Measurements from ENCODE around the gene ODAD4. TPM values are rescaled to one million over a fixed set of nuclear protein-coding genes. Genes with fewer than 3 reads are reported as not detected.

Gene ODAD4
- total and polyA plus RNA-seq, 5 donors from 2014 or later, result 0.14 to 0.28 (median 0.15) TPM; not detected in 2

DNA sequence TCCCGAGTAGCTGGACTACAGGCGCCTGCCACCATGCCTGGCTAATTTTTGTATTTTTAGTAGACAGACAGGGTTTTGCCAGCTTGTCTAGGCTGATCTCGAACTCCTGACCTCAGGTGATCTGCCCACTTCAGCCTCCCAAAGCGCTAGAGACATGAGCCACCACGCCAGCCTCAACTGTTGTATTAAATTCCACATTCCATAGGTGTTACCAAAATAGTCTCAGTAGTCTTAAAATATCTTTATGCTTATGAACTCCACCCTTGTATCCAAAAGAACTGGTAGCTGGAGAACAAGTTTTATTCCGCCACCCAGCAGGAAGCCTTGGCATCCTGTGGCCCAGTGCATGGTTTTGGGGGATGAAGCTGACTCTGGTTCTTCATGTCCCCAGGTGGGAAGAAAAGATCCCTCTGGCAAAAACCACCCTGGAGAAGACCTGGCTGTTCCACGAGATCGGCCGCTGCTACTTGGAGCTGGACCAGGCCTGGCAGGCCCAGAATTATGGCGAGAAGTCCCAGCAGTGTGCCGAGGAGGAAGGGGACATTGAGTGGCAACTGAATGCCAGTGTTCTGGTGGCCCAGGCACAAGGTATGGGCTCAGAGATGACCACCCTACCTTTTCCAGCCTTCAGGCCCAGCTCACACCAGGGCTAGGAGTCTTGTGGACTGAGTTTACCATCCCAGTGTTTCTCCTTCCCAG is 18.5 kb downstream of the ODAD4 start:
- peaks cover 0 to 1% (median 0%) of the 10 kb centered on the region in 7 donors for H3K9me3 Mint-ChIP-seq
- Histone ChIP-seq H3K4me1 (ENCODE audit: control insufficient read depth, insufficient read depth, low read length, poor library complexity, severe bottlenecking) (no peaks in the 10 kb centered on the region), H3K36me3 (ENCODE audit: control insufficient read depth, insufficient read depth, low read length) (no peaks in the 10 kb centered on the region), H3K27ac (ENCODE audit: insufficient read depth, low read length, poor library complexity, severe bottlenecking) (no peak overlapping the region), H3K27me3 (ENCODE audit: control insufficient read depth, insufficient read depth, low read length) (no peaks in the 10 kb centered on the region), H3K9me3 (ENCODE audit: control insufficient read depth in 2 of 2, low read length in 2 of 2) (no peaks in the 10 kb centered on the region), H3K4me3 (ENCODE audit: low read depth, low read length) (no peak overlapping the region)
- H3K4me1 Mint-ChIP-seq, result no peaks in the 10 kb centered on the region
- DNase-seq (no peak), ATAC-seq (ENCODE audit: low read depth in 2 of 2) (no peak)
- H3K36me3 Mint-ChIP-seq, result no peaks in the 10 kb centered on the region
- no peaks in the 10 kb centered on the region for H3K27me3 Mint-ChIP-seq
- no peak overlapping the region for H3K27ac Mint-ChIP-seq
- no peak overlapping the region for H3K4me3 Mint-ChIP-seq

DNA sequence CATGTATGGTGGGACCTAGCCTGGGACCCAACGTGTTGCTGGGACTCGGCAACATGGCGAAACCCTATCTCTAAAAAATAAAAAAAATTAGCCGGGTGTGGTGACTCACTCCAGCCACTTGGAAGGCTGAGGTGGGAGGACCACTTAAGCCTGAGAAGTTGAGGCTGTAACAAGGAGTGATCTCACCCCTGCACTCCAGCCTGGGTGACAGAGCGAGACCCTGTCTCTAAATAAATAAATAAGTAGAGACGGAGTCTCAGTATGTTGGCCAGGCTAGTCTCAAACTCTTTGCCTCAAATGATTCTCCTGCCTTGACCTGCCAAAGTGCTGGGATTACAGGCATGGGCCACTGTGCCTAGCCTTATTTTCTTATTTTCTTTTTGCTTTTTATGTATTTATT is 26.1 kb downstream of the ODAD4 start:
- peaks cover 9% of the 10 kb centered on the region for H3K27me3 Mint-ChIP-seq
- H3K9me3 Mint-ChIP-seq, result no peaks in the 10 kb centered on the region
- Histone ChIP-seq H3K9me3 (ENCODE audit: control insufficient read depth in 2 of 2, low read length in 2 of 2) (no peaks in the 10 kb centered on the region), H3K27me3 (ENCODE audit: control insufficient read depth, insufficient read depth, low read length) (no peaks in the 10 kb centered on the region), H3K27ac (ENCODE audit: insufficient read depth, low read length, poor library complexity, severe bottlenecking) (no peak overlapping the region), H3K36me3 (ENCODE audit: control insufficient read depth, insufficient read depth, low read length) (no peaks in the 10 kb centered on the region), H3K4me3 (ENCODE audit: low read depth, low read length) (no peak overlapping the region), H3K4me1 (ENCODE audit: control insufficient read depth, insufficient read depth, low read length, poor library complexity, severe bottlenecking) (no peaks in the 10 kb centered on the region)
- DNase-seq (no peak), ATAC-seq (ENCODE audit: low read depth in 2 of 2) (no peak)
- H3K4me1 Mint-ChIP-seq, result peaks cover 0 to 4% (median 0%) of the 10 kb centered on the region in 4 donors
- no peak overlapping the region for H3K4me3 Mint-ChIP-seq
- no peak overlapping the region for H3K27ac Mint-ChIP-seq
- H3K36me3 Mint-ChIP-seq, result no peaks in the 10 kb centered on the region

DNA sequence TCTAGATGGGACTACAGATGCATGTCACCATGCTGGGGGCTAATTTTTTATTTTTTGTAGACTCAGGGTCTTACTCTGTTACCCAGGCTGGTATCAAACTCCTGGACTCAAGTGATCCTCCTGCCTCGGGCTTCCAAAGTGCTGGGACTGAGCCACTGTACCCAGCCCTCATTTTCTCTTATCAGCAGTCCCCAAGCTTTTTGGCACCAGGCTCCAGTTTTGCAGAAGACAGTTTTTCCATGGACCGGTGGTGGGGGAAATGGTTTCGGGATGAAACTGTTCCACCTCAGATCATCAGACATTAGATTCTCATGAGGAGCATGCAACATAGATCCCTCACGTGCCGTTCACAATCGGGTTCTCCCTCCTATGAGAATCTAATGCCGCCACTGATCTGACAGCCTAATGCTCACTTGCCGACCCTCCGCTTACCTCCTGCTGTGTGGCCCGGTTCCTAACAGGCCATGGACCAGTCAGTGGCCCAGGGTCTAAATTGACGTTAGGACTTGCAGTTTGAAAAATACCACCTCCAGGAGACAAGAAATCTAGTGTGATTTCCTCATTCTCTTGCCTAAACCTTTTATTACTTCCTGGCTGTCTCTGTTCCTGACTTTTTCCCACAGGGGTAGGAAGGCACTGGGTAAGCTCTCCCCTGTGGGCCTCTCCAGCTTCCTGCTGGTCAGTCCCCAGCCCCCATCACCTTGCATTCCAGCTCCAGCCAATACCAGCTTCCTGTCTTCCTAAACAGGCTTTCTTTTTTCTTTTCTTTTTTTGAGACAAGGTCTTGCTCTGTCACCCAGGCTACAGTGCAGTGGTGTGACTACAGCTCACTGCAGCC is 26.8 kb downstream of the ODAD4 start:
- H3K27ac ChIP-seq (ENCODE audit: insufficient read depth, low read length, poor library complexity, severe bottlenecking), result no peak overlapping the region
- no peaks in the 10 kb centered on the region for H3K27me3 ChIP-seq (ENCODE audit: control insufficient read depth, insufficient read depth, low read length)
- no peaks in the 10 kb centered on the region for H3K4me1 ChIP-seq (ENCODE audit: control insufficient read depth, insufficient read depth, low read length, poor library complexity, severe bottlenecking)
- peaks cover 9% of the 10 kb centered on the region for H3K27me3 Mint-ChIP-seq
- H3K4me3 ChIP-seq (ENCODE audit: low read depth, low read length), result no peak overlapping the region
- DNase-seq (no peak), ATAC-seq (ENCODE audit: low read depth in 2 of 2) (no peak)
- H3K9me3 Mint-ChIP-seq, result no peaks in the 10 kb centered on the region
- H3K4me3 Mint-ChIP-seq, result no peak overlapping the region
- peaks cover 0 to 4% (median 0%) of the 10 kb centered on the region in 4 donors for H3K4me1 Mint-ChIP-seq
- H3K27ac Mint-ChIP-seq, result no peak overlapping the region
- H3K36me3 ChIP-seq (ENCODE audit: control insufficient read depth, insufficient read depth, low read length), result no peaks in the 10 kb centered on the region
- H3K9me3 ChIP-seq (ENCODE audit: control insufficient read depth in 2 of 2, low read length in 2 of 2), result no peaks in the 10 kb centered on the region
- H3K36me3 Mint-ChIP-seq, result no peaks in the 10 kb centered on the region

DNA sequence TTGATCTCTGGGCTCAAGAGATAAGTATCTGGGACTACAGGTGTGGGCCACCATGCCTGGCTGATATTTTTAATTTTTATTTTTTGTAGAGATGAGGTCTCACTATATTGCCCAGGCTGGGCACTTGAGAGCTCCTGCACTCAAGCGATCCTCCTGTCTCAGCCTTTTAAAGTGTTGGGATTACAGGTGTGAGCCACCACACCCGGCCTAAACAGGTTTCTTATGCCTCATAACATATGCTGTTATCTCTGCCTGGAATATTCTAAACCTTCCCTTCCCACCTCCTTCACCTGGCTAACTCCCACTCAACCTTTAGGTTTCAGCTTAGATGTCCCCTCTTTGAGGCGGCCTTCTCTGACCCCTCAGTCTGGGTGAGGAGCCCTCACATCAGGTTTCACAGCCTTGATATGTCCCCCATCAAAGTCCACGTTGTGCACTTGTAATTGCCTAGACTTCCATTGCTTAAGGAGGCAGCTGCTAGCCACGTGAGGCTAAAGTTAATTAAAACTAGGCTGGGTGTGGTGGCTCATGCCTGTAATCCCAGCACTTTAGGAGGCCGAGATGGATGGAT is 27.5 kb downstream of the ODAD4 start:
- DNase-seq (no peak), ATAC-seq (ENCODE audit: low read depth in 2 of 2) (no peak)
- no peak overlapping the region for H3K27ac ChIP-seq (ENCODE audit: insufficient read depth, low read length, poor library complexity, severe bottlenecking)
- H3K4me1 Mint-ChIP-seq, result peaks cover 0 to 4% (median 2%) of the 10 kb centered on the region in 4 donors
- H3K9me3 ChIP-seq (ENCODE audit: control insufficient read depth in 2 of 2, low read length in 2 of 2), result no peaks in the 10 kb centered on the region
- H3K36me3 ChIP-seq (ENCODE audit: control insufficient read depth, insufficient read depth, low read length), result no peaks in the 10 kb centered on the region
- no peaks in the 10 kb centered on the region for H3K9me3 Mint-ChIP-seq
- H3K27me3 Mint-ChIP-seq, result peaks cover 12% of the 10 kb centered on the region
- H3K4me3 Mint-ChIP-seq, result no peak overlapping the region
- H3K4me3 ChIP-seq (ENCODE audit: low read depth, low read length), result no peak overlapping the region
- no peak overlapping the region for H3K27ac Mint-ChIP-seq
- H3K4me1 ChIP-seq (ENCODE audit: control insufficient read depth, insufficient read depth, low read length, poor library complexity, severe bottlenecking), result no peaks in the 10 kb centered on the region
- no peaks in the 10 kb centered on the region for H3K27me3 ChIP-seq (ENCODE audit: control insufficient read depth, insufficient read depth, low read length)
- no peaks in the 10 kb centered on the region for H3K36me3 Mint-ChIP-seq

DNA sequence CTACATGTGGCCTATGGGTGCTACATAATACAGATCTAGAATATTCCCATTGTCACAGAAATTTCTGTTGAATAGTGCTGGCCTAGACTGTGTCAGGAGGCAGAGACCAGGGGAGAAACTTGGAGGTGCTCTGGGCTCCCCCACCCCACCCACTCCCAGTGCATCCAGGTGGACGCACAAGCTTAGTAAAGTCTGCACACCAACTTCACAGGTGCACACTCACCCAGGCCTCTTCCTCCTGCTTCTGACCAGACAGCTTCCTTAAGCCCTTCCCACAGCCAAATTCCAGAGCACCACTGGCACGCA is 28.6 kb downstream of the ODAD4 start:
- H3K36me3 ChIP-seq (ENCODE audit: control insufficient read depth, insufficient read depth, low read length), result no peaks in the 10 kb centered on the region
- ATAC-seq (ENCODE audit: low read depth in 2 of 2) (no peak), DNase-seq (no peak)
- no peaks in the 10 kb centered on the region for H3K9me3 Mint-ChIP-seq
- H3K4me1 Mint-ChIP-seq, result peaks cover 0 to 4% (median 3%) of the 10 kb centered on the region in 4 donors
- no peak overlapping the region for H3K4me3 Mint-ChIP-seq
- no peaks in the 10 kb centered on the region for H3K36me3 Mint-ChIP-seq
- no peak overlapping the region for H3K4me3 ChIP-seq (ENCODE audit: low read depth, low read length)
- peaks cover 15% of the 10 kb centered on the region for H3K27me3 Mint-ChIP-seq
- no peak overlapping the region for H3K27ac ChIP-seq (ENCODE audit: insufficient read depth, low read length, poor library complexity, severe bottlenecking)
- no peaks in the 10 kb centered on the region for H3K4me1 ChIP-seq (ENCODE audit: control insufficient read depth, insufficient read depth, low read length, poor library complexity, severe bottlenecking)
- H3K9me3 ChIP-seq (ENCODE audit: control insufficient read depth in 2 of 2, low read length in 2 of 2), result no peaks in the 10 kb centered on the region
- no peak overlapping the region for H3K27ac Mint-ChIP-seq
- no peaks in the 10 kb centered on the region for H3K27me3 ChIP-seq (ENCODE audit: control insufficient read depth, insufficient read depth, low read length)

DNA sequence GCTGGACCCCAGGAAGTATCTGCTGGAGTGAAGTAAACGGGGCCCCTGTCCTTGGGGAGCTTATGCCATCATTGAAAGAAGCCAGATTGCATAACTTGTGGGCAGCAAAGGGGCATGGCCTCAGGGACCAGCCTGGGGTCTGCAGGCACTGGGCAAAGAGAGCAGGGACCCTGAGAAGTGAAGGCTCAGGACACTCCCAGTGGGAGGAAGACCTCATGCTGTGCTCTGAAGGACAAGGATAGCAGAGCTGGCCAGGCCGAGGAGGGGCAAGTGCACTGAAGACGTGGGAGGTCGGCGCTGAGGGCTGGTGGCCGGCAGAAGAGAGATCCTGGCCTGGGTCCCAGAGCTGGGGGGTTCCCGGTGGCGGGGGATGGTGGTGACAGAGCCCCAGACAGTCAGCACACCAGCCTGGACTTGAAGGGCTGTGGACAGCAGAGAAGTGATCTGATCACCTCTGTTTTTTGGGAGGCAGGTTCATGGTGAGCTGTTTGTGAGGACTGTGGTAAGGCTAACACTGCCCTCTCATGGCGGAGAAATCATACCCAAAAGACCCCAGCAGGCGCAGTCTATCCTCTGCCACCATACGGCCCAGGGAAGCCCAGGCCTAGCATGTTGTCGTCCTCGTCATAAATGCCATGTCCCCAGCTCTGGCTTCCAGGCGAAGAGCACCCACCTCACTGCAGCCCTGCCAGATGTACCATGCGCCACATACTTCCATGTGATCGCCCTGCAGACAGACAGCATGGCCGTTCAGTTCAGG is 29.1 kb downstream of the ODAD4 start:
- peaks cover 0 to 4% (median 3%) of the 10 kb centered on the region in 4 donors for H3K4me1 Mint-ChIP-seq
- ATAC-seq (ENCODE audit: low read depth in 2 of 2), result peak in 1 of 2 donors; percentile 12

DNA sequence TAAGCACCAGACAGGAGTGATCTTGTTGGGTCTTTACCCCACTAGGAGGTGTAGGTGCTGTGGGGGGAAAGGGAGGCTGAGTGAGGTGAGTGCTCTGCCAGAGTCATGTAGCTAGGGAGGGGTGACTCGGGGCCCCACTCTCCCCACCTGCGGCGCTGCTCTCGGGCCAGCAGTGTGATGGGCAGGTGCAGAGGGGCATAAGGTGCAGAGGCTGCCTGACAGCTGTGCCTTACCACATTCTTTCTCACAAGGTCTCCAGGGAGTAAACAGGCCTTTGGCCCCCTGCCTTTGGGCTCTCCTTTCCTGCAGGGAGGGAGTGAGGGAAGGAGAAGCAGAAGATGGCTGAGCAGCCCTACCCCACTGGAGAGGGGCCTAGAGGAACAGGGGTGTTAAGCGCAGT is 31.7 kb downstream of the ODAD4 start:
- H3K36me3 Mint-ChIP-seq, result no peaks in the 10 kb centered on the region
- no peak for DNase-seq

More for the DNA sequence above, 29.1 kb downstream of the ODAD4 start:
- H3K4me3 ChIP-seq (ENCODE audit: low read depth, low read length), result no peak overlapping the region
- H3K4me1 ChIP-seq (ENCODE audit: control insufficient read depth, insufficient read depth, low read length, poor library complexity, severe bottlenecking), result no peaks in the 10 kb centered on the region
- H3K27ac ChIP-seq (ENCODE audit: insufficient read depth, low read length, poor library complexity, severe bottlenecking), result no peak overlapping the region
- no peaks in the 10 kb centered on the region for H3K27me3 ChIP-seq (ENCODE audit: control insufficient read depth, insufficient read depth, low read length)
- Mint-ChIP-seq H3K36me3 (no peaks in the 10 kb centered on the region), H3K27ac (no peak overlapping the region), H3K4me3 (no peak overlapping the region), H3K27me3 (peaks cover 15% of the 10 kb centered on the region), H3K9me3 (no peaks in the 10 kb centered on the region)
- no peaks in the 10 kb centered on the region for H3K9me3 ChIP-seq (ENCODE audit: control insufficient read depth in 2 of 2, low read length in 2 of 2)
- DNase-seq, result peak in 1 of 3 donors; percentile 43
- H3K36me3 ChIP-seq (ENCODE audit: control insufficient read depth, insufficient read depth, low read length), result no peaks in the 10 kb centered on the region

More for the DNA sequence above, 31.7 kb downstream of the ODAD4 start:
- no peak overlapping the region for H3K27ac ChIP-seq (ENCODE audit: insufficient read depth, low read length, poor library complexity, severe bottlenecking)
- no peaks in the 10 kb centered on the region for H3K36me3 ChIP-seq (ENCODE audit: control insufficient read depth, insufficient read depth, low read length)
- no peaks in the 10 kb centered on the region for H3K9me3 ChIP-seq (ENCODE audit: control insufficient read depth in 2 of 2, low read length in 2 of 2)
- ATAC-seq (ENCODE audit: low read depth in 2 of 2), result no peak
- no peak overlapping the region for H3K4me3 Mint-ChIP-seq
- H3K27ac Mint-ChIP-seq, result peak overlapping the region in 1 of 3 donors; percentile 69
- peaks cover 5 to 18% (median 13%) of the 10 kb centered on the region in 4 donors for H3K4me1 Mint-ChIP-seq
- H3K4me3 ChIP-seq (ENCODE audit: low read depth, low read length), result no peak overlapping the region
- H3K27me3 Mint-ChIP-seq, result peaks cover 20% of the 10 kb centered on the region
- H3K27me3 ChIP-seq (ENCODE audit: control insufficient read depth, insufficient read depth, low read length), result no peaks in the 10 kb centered on the region
- no peaks in the 10 kb centered on the region for H3K9me3 Mint-ChIP-seq
- peaks cover 12% of the 10 kb centered on the region for H3K4me1 ChIP-seq (ENCODE audit: control insufficient read depth, insufficient read depth, low read length, poor library complexity, severe bottlenecking)
